Karpas-422 (cell line): ENCODE results near the gene CELF3. TPM values are rescaled to one million over a fixed set of nuclear protein-coding genes. Genes with fewer than 3 reads are reported as not detected.

Experiments used
- DNase-seq: peaks from one replicate; pipeline ENCODE4 v3.0.0-alpha.2; 2015
- H2AFZ ChIP-seq: fragments of 200-600 bp; sonication (generic); 2 replicates; pipeline ENCODE4 v1.6.1; 2014; ENCODE audit warnings: antibody characterized with exemption, low read length, mixed read lengths
- H3K27ac ChIP-seq: fragments of 200-600 bp; sonication (generic); 2 replicates; pipeline ENCODE4 v1.5.1; 2014; ENCODE audit warnings: mild to moderate bottlenecking, low read length, moderate library complexity
- H3K27me3 ChIP-seq: fragments of 200-600 bp; sonication (generic); 2 replicates; pipeline ENCODE4 v1.6.1; 2014; ENCODE audit warnings: low read length, mixed read lengths
- H3K36me3 ChIP-seq: fragments of 200-600 bp; sonication (generic); 2 replicates; pipeline ENCODE4 v1.6.1; 2014; ENCODE audit warnings: low read length, mixed read lengths; ENCODE audit not compliant: insufficient read depth
- H3K4me1 ChIP-seq: fragments of 200-600 bp; sonication (generic); 2 replicates; pipeline ENCODE4 v1.6.1; 2014; ENCODE audit warnings: mild to moderate bottlenecking, low read length, mixed read lengths
- H3K4me2 ChIP-seq: fragments of 200-600 bp; sonication (generic); 2 replicates; pipeline ENCODE4 v1.6.1; 2014; ENCODE audit warnings: low read length, low read depth, mild to moderate bottlenecking; ENCODE audit not compliant: poor library complexity, severe bottlenecking
- H3K4me3 ChIP-seq: fragments of 200-600 bp; sonication (generic); 2 replicates; pipeline ENCODE4 v1.5.1; 2014; ENCODE audit warnings: mild to moderate bottlenecking, antibody characterized with exemption, low read length, mixed read lengths
- H3K79me2 ChIP-seq: fragments of 200-600 bp; sonication (generic); 2 replicates; pipeline ENCODE4 v1.6.1; 2014; ENCODE audit warnings: mild to moderate bottlenecking, low read length, mixed read lengths
- H3K9ac ChIP-seq: fragments of 200-600 bp; sonication (generic); 2 replicates; pipeline ENCODE4 v1.6.0; 2014; ENCODE audit warnings: low read length
- H3K9me2 ChIP-seq: fragments of 200-600 bp; sonication (generic), shearing (Covaris generic); replicated peaks from 2 replicates; pipeline ENCODE4 v1.6.0; 2014; ENCODE audit warnings: mild to moderate bottlenecking, low read length, moderate library complexity; ENCODE audit not compliant: insufficient read depth
- H3K9me3 ChIP-seq: fragments of 300-700, 200-600 bp; sonication (generic); 2 replicates; pipeline ENCODE4 v1.6.1; 2014; ENCODE audit warnings: low read length, mixed read lengths
- H4K20me1 ChIP-seq: fragments of 200-600 bp; sonication (generic); 2 replicates; pipeline ENCODE4 v1.6.1; 2014; ENCODE audit warnings: mild to moderate bottlenecking, antibody characterized with exemption, low read length, low read depth; ENCODE audit not compliant: insufficient read depth
- total RNA-seq: library from RNA; depleted of rRNA; stranded (reverse); fragments of >200 nt; shearing (Covaris generic); gene quantifications from 2 replicates; pipeline ENCODE4 v1.2.3, GENCODE V29; 2014; ENCODE audit warnings: low replicate concordance

The CELF3 gene
- total RNA-seq, 1 experiment from 2014 or later: not detected

GRCh38 chr1:151723726-151724370 lies 7.2 kb upstream of the CELF3 start:
- Histone ChIP-seq H3K36me3 (no peaks in the 10 kb centered on the region), H3K79me2 (no peaks in the 10 kb centered on the region), H4K20me1 (no peaks in the 10 kb centered on the region), H2AFZ (no peak overlapping the region), H3K9me3 (no peaks in the 10 kb centered on the region), H3K9ac (no peak overlapping the region), H3K4me3 (no peak overlapping the region), H3K27me3 (no peaks in the 10 kb centered on the region), H3K27ac (no peak overlapping the region), H3K9me2 (no peaks in the 10 kb centered on the region), H3K4me1 (peaks cover 18% of the 10 kb centered on the region), H3K4me2 (no peak overlapping the region)
- no peak for DNase-seq

DNA sequence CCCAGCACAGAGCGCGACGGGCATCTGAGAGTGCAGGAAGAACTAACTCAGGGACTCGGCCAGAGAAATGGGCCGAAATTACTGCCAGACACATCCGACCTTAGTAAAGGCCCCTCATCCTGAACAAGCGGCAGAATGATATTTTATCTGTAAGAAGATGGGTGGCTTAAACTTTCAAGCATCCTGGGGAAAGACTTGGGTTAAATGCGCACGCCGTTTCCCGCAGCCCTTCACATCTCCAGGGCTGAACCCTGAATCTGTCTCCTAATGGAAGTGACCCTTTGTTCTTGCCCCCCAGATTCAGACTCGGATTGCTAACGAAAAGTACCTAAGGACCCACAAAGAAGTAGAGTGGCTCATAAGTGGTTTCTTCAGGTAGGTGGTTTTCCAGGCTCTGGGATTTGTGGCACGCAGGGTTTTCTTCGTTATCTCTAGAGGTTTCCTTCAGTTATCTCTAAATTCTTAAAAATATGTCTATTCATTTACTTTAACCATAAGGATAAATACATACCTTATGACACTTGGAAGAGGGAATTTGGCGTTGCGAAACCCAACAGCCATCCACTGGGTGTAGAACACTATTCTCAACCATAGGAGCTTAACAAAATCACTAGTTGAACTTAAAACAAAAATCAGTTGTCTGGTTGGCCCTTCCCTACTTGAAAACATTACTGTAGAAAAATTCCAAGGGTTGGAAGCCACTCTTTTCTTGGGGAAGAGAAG lies 5.3 kb upstream of the CELF3 start:
- H2AFZ ChIP-seq: peak overlapping the region; percentile 76; the same call in 1 of the 2 replicates
- H3K9ac ChIP-seq: peak overlapping the region; percentile 69
- H3K36me3 ChIP-seq: no peaks in the 10 kb centered on the region

DNA sequence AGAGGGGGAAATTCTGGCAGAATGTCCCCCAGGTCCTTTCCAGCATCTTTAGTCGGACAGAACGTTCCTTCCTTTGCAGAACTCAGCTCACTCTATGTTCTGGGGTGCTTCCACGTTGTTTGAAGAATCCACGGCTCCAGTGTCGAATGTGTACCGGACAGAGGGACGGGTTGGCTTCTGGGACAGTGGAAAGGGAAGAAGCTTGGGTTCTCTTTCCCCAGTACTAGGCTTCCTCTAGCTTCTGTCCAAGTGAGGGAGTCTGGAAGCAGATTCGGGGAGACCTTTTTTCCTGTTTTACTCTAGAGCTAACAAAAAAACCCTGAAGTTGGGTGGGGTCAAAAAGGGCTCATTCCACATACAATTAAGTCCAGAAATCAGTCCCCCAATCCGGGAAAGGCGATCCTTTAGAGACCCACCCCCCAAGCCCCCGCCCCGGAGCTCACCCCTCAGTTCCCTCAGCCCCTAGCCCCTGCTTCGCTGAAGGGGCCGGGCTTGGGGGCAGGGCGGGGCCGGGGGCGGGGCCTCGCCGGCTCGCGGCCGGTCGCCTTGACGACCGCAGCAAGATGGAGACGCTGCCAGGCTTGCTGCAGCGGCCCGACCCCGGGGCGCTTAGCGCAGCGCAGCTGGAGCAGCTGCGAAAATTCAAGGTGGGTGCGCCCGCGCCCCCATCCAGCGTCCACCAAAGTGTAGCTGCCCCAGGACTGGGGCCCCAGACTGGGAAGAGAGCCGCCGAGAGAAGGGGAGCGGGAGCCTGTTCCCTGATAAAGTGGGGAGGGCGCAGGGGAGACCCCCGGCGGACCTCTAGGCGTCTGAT lies 4.6 kb upstream of the CELF3 start, which contains the start of gene RIIAD1:
TSS of gene RIIAD1 (plus strand) at position 549 of the 814 bp plus-strand sequence. CDS start at position 564, 15 bp downstream.
- H3K27ac ChIP-seq: no peak within 1 kb of the TSS
- peak within 1 kb of the TSS; percentile 86; the same call in 1 of the 2 replicates for H2AFZ ChIP-seq
- no peaks in the 10 kb centered on the region for H4K20me1 ChIP-seq
- H3K9ac ChIP-seq: peak within 1 kb of the TSS; percentile 69
- H3K27me3 ChIP-seq: no peaks in the 10 kb centered on the region
- H3K79me2 ChIP-seq: no peaks in the 10 kb centered on the region
- peak within 1 kb of the TSS; percentile 99 for H3K4me2 ChIP-seq
- H3K9me2 ChIP-seq: no peaks in the 10 kb centered on the region
- H3K36me3 ChIP-seq: no peaks in the 10 kb centered on the region
- DNase-seq: peak; percentile 76
- H3K9me3 ChIP-seq: no peaks in the 10 kb centered on the region
- H3K4me3 ChIP-seq: peak within 1 kb of the TSS; percentile 74
- peaks cover 25% of the 10 kb centered on the region for H3K4me1 ChIP-seq

More for the DNA sequence above, 5.3 kb upstream of the CELF3 start:
- no peak overlapping the region for H3K27ac ChIP-seq
- H4K20me1 ChIP-seq: no peaks in the 10 kb centered on the region
- H3K4me1 ChIP-seq: peaks cover 22% of the 10 kb centered on the region
- no peaks in the 10 kb centered on the region for H3K9me2 ChIP-seq
- no peaks in the 10 kb centered on the region for H3K27me3 ChIP-seq
- DNase-seq: no peak
- peak overlapping the region; percentile 74 for H3K4me3 ChIP-seq
- H3K9me3 ChIP-seq: no peaks in the 10 kb centered on the region
- H3K4me2 ChIP-seq: peak overlapping the region; percentile 99
- no peaks in the 10 kb centered on the region for H3K79me2 ChIP-seq

GRCh38 chr1:151720554-151720953 lies 4.0 kb upstream of the CELF3 start:
- Histone ChIP-seq H3K4me2 (peak overlapping the region; percentile 99), H3K9me3 (no peaks in the 10 kb centered on the region), H3K27me3 (no peaks in the 10 kb centered on the region), H3K9me2 (no peaks in the 10 kb centered on the region), H3K4me1 (peaks cover 25% of the 10 kb centered on the region), H2AFZ (peak overlapping the region; percentile 86; the same call in 1 of the 2 replicates), H3K4me3 (peak overlapping the region; percentile 74; the same call in 1 of the 2 replicates), H3K27ac (no peak overlapping the region), H3K36me3 (no peaks in the 10 kb centered on the region), H4K20me1 (no peaks in the 10 kb centered on the region), H3K9ac (peak overlapping the region; percentile 45; the same call in 1 of the 2 replicates), H3K79me2 (no peaks in the 10 kb centered on the region)
- no peak for DNase-seq

- Histone ChIP-seq H3K9me3 (no peaks in the 10 kb centered on the region), H3K9ac (no peak overlapping the region), H3K4me3 (no peak overlapping the region), H3K4me2 (peak overlapping the region; percentile 99), H4K20me1 (no peaks in the 10 kb centered on the region), H2AFZ (no peak overlapping the region), H3K4me1 (peaks cover 25% of the 10 kb centered on the region), H3K27ac (no peak overlapping the region), H3K9me2 (no peaks in the 10 kb centered on the region), H3K36me3 (no peaks in the 10 kb centered on the region), H3K79me2 (no peaks in the 10 kb centered on the region), H3K27me3 (no peaks in the 10 kb centered on the region)
- DNase-seq: no peak
These were observed 3.5 kb upstream of the CELF3 start for GRCh38 chr1:151720125-151720524.

- Histone ChIP-seq H3K9ac (no peak overlapping the region), H3K9me3 (no peaks in the 10 kb centered on the region), H3K9me2 (no peaks in the 10 kb centered on the region), H3K27me3 (no peaks in the 10 kb centered on the region), H3K27ac (no peak overlapping the region), H3K4me2 (no peak overlapping the region), H3K79me2 (no peaks in the 10 kb centered on the region), H3K4me3 (no peak overlapping the region), H4K20me1 (no peaks in the 10 kb centered on the region), H3K36me3 (no peaks in the 10 kb centered on the region), H3K4me1 (peaks cover 25% of the 10 kb centered on the region), H2AFZ (no peak overlapping the region)
- no peak for DNase-seq
These were observed 2.1 kb upstream of the CELF3 start for GRCh38 chr1:151718666-151719065.

DNA sequence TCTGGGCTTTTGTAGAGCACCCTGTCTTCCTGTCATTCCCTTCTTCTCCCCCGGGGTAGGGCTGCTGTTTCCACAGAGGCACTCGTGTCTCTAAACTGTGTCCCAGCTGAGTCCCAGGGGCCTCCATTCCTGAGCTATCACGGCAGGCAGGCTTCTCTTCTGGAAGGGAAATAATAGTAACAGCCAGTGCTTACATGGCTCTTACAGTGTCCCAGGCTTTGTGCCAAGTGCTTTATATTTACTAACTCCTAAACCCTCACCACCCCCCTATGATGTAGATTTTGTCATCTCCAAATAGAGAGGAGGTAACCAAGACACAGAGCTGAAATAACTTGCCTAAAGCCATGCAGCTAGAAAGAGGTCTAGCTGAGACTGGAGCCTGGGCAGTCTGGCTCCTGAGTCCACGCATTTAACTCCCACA lies 1.4 kb upstream of the CELF3 start:
- H3K27ac ChIP-seq: no peak overlapping the region
- H3K4me3 ChIP-seq: no peak overlapping the region
- no peak for DNase-seq
- H3K9ac ChIP-seq: no peak overlapping the region
- no peaks in the 10 kb centered on the region for H4K20me1 ChIP-seq
- H3K9me2 ChIP-seq: no peaks in the 10 kb centered on the region
- H3K4me2 ChIP-seq: no peak overlapping the region
- H2AFZ ChIP-seq: no peak overlapping the region
- H3K4me1 ChIP-seq: peaks cover 25% of the 10 kb centered on the region
- no peaks in the 10 kb centered on the region for H3K9me3 ChIP-seq
- H3K36me3 ChIP-seq: no peaks in the 10 kb centered on the region
- H3K79me2 ChIP-seq: no peaks in the 10 kb centered on the region
- no peaks in the 10 kb centered on the region for H3K27me3 ChIP-seq

DNA sequence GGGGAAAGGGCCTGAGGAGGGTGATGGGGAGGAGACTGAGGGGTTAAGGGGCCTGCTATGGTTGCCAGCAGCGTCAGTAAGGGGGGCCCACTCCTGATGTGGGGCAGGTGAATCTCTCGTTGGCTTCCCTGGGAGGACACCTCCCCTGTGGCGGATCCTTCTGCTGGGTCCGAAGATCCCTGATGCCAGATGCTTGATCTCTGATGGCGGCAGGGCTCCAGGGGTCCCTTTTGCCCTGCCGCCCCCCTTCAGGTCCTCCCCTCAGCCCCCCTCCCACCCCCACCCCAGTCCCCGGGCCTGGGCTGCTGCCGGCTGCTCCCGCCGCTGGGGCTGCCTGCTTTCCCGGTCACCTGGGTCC lies 219 bp downstream of the CELF3 start:
- Histone ChIP-seq H3K9me2 (no peaks in the 10 kb centered on the region), H3K27ac (no peak overlapping the region), H3K36me3 (no peaks in the 10 kb centered on the region), H3K9me3 (no peaks in the 10 kb centered on the region), H3K9ac (no peak overlapping the region), H3K79me2 (no peaks in the 10 kb centered on the region), H3K4me3 (no peak overlapping the region), H2AFZ (no peak overlapping the region), H3K27me3 (no peaks in the 10 kb centered on the region), H3K4me1 (peaks cover 26% of the 10 kb centered on the region), H3K4me2 (no peak overlapping the region), H4K20me1 (no peaks in the 10 kb centered on the region)
- no peak for DNase-seq
